ENCODE results near the gene MPP2.
A peak's percentile ranks its signal among the peaks of the same experiment; 100 is the strongest.
"Not testable (repeated sequence)": the region's sequence is repeated elsewhere in the genome, so short reads cannot be mapped to it uniquely, and the experiment has no call there.

The MPP2 gene

GRCh38 chr17:43873815-43874214 lies 33.5 kb downstream of the MPP2 start:
- FAIRE-seq: no peak

- FAIRE-seq: no peak
These were observed 34.2 kb downstream of the MPP2 start for GRCh38 chr17:43873091-43873490.

- FAIRE-seq: no peak
These were observed 35.2 kb downstream of the MPP2 start for GRCh38 chr17:43871946-43872690.

GRCh38 chr17:43869031-43869430 lies 38.3 kb downstream of the MPP2 start:
- FAIRE-seq: not testable (repeated sequence)

GRCh38 chr17:43868226-43868994 lies 38.9 kb downstream of the MPP2 start:
- FAIRE-seq: no peak

- FAIRE-seq: no peak
These were observed 43.0 kb downstream of the MPP2 start for GRCh38 chr17:43864161-43864984.

GRCh38 chr17:43861960-43862359 lies 45.4 kb downstream of the MPP2 start:
- FAIRE-seq: no peak

- FAIRE-seq: no peak
These were observed 46.3 kb downstream of the MPP2 start for GRCh38 chr17:43860927-43861622.

- FAIRE-seq: no peak
These were observed 47.1 kb downstream of the MPP2 start for GRCh38 chr17:43860077-43860725.

- no peak for FAIRE-seq
These were observed 49.3 kb downstream of the MPP2 start for GRCh38 chr17:43857957-43858600.

GRCh38 chr17:43857141-43857540 lies 50.2 kb downstream of the MPP2 start:
- FAIRE-seq: no peak

- FAIRE-seq: no peak
These were observed 51.2 kb downstream of the MPP2 start for GRCh38 chr17:43856141-43856540.

- FAIRE-seq: no peak
These were observed 52.3 kb downstream of the MPP2 start for GRCh38 chr17:43855061-43855460.

GRCh38 chr17:43854498-43854897 lies 52.8 kb downstream of the MPP2 start:
- no peak for FAIRE-seq

- no peak for FAIRE-seq
These were observed 53.8 kb downstream of the MPP2 start for GRCh38 chr17:43853546-43853945.

GRCh38 chr17:43852571-43852970 lies 54.8 kb downstream of the MPP2 start:
- FAIRE-seq: no peak

GRCh38 chr17:43849116-43849515 lies 58.2 kb downstream of the MPP2 start:
- FAIRE-seq: no peak

GRCh38 chr17:43848601-43849000 lies 58.7 kb downstream of the MPP2 start:
- FAIRE-seq: no peak

GRCh38 chr17:43846963-43847371 lies 60.4 kb downstream of the MPP2 start, which contains the start of gene CD300LG:
Gene CD300LG (plus strand): TSS chr17:43847176. CDS start chr17:43847217, 41 bp downstream.
- no peak for FAIRE-seq

GRCh38 chr17:43846221-43846712 lies 61.1 kb downstream of the MPP2 start:
- peak; percentile 9 for FAIRE-seq

- no peak for FAIRE-seq
These were observed 61.6 kb downstream of the MPP2 start for GRCh38 chr17:43845766-43846165.

Measured in TTC549 (cell line).